Measurements from ENCODE around the gene NELL2.

Gene NELL2

DNA sequence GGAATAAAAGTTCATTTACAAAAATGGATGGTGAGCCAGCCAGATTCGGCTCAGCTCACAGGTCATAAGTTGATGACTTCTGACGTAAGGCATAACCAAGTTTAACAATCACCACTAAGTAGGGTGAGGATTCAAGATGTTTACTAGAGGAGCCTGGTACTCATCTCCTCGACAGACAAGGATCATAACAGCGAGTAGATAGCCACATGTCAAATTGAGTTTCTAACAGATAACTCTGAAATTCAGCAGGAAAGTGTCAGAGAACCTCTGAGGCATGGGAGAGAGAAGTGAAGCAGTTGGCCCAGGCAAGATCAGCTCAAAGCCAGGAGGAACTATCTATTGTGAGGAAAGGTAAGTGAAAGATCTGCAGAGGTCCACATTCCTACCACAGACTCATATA, 208.7 kb downstream of the NELL2 start:
- DNase-seq: no peak
- no peak for TF ChIP-seq POLR2A (IDR thresholded peaks at IDR 0.05; ENCODE audit: low read length)
- no peak for TF ChIP-seq GATA1 (IDR thresholded peaks at IDR 0.05; ENCODE audit: low read depth, low read length)

GRCh38 chr12:44663291-44663690, 212.8 kb downstream of the NELL2 start:
- no peak for TF ChIP-seq GATA1 (IDR thresholded peaks at IDR 0.05; ENCODE audit: low read depth, low read length)
- TF ChIP-seq POLR2A (IDR thresholded peaks at IDR 0.05; ENCODE audit: low read length): no peak
- DNase-seq: no peak

GRCh38 chr12:44655846-44656245, 220.3 kb downstream of the NELL2 start:
- TF ChIP-seq GATA1 (IDR thresholded peaks at IDR 0.05; ENCODE audit: low read depth, low read length) (no peak), POLR2A (IDR thresholded peaks at IDR 0.05; ENCODE audit: low read length) (no peak)
- DNase-seq: no peak

DNA sequence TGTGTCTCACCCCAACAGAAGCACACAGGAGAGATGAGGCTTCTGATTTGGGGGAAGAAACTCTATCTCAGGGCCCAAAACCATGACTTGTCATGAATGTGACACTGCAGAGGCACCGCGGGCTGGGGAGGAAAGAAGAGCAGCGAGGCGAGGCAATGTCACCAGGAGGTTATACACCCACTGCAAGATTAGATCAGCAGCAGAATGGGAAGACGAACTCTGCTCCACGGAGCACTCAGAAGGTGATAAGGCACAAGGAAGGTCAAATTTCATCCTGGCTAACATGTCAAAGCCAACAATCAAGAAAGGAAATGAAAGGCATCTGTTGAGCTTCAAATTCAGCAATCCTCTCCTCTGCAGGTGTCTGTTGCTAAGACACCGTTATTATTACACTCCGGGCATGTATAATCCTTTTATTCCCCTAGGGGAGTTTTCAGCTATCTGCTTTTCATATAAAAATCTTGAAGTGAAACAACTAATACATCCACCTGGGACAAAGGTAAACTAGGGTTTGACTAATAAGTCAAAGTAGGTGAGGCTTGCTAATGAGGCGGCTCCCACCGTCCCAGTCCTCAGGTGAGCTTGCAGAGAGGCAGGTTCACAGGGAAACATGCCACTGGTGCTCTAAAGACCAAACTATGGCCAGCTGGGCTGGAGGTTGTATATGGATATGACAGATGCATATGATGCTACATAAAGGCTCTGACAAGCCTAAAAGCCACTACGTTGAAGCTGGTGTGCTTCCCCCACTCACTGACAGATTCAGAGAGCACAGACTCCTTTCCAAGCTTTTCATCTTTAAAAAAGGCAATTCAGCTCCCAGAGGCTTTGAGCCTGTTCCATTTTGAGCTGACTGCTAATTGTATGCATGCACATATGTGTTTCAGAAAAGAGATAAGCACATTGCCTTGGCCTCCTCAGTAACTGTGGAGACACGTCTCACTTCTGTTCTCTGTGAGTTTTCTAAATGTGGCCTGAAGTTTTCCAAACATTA, 221.2 kb downstream of the NELL2 start:
- no peak for TF ChIP-seq POLR2A (IDR thresholded peaks at IDR 0.05; ENCODE audit: low read length)
- TF ChIP-seq GATA1 (IDR thresholded peaks at IDR 0.05; ENCODE audit: low read depth, low read length): no peak
- DNase-seq: no peak

DNA sequence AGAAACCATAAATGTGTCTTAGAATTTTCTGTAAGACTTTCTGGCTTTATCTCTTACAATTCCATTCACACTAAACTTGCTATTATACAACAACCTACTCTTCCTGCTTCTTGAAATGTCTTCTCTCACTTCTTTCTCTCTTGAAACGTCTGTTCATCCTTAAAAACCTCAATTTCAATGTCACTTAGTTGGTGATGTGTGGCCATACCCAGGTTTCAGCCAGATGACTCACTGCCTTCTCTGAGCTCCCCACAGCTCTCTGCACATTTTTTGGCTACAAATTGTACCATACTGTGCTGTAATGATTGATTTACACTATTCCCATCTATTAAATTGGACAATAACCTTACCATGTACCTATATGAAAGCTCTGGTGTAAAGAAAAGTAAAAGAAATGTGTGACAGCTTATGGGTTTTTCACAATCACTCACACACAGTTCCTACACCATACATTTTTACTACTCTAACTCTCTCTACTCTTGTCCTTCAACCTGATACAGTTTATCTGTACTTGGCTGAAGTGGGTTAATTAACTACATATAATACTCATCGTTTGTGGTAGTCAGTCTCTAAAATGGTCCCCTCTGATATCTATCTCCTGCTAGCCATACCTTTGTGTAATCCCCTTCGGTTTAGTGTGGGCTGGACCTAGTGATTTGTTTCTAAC, 222.1 kb downstream of the NELL2 start:
- TF ChIP-seq GATA1 (IDR thresholded peaks at IDR 0.05; ENCODE audit: low read depth, low read length) (no peak), POLR2A (IDR thresholded peaks at IDR 0.05; ENCODE audit: low read length) (no peak)
- no peak for DNase-seq

- no peak for DNase-seq
These were observed 226.4 kb downstream of the NELL2 start for GRCh38 chr12:44649693-44650092.

GRCh38 chr12:44647917-44648690, 228.0 kb downstream of the NELL2 start:
- TF ChIP-seq POLR2A (IDR thresholded peaks at IDR 0.05; ENCODE audit: low read length): no peak
- TF ChIP-seq GATA1 (IDR thresholded peaks at IDR 0.05; ENCODE audit: low read depth, low read length): no peak
- DNase-seq: no peak

More at GRCh38 chr12:44649693-44650092, 226.4 kb downstream of the NELL2 start:
- TF ChIP-seq GATA1 (IDR thresholded peaks at IDR 0.05; ENCODE audit: low read depth, low read length): no peak
- no peak for TF ChIP-seq POLR2A (IDR thresholded peaks at IDR 0.05; ENCODE audit: low read length)

- no peak for TF ChIP-seq POLR2A (IDR thresholded peaks at IDR 0.05; ENCODE audit: low read length)
- no peak for TF ChIP-seq GATA1 (IDR thresholded peaks at IDR 0.05; ENCODE audit: low read depth, low read length)
- DNase-seq: no peak
These were observed 235.5 kb downstream of the NELL2 start for GRCh38 chr12:44640427-44641190.

GRCh38 chr12:44637875-44638274, 238.2 kb downstream of the NELL2 start:
- TF ChIP-seq POLR2A (IDR thresholded peaks at IDR 0.05; ENCODE audit: low read length): no peak
- no peak for DNase-seq

DNA sequence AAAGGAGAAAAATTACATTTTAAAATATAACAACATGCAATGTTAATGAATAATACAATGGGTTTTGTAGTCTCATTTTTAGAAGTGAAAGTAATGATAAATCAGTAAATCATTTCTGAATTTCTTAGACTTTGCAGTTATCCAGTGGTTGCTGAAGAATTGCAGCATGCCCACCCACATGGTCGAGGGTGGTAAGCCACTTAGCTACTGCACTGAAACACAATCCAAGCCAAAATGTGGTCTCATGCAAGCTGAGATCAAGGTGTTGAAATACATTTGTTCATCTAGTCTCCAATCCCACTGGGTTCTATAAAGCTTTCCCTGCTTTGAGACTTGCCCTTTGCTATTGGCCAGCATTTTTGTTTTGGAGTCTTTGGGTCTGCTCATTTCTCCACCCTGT, 247.9 kb downstream of the NELL2 start:
- DNase-seq: no peak
- no peak for TF ChIP-seq POLR2A (IDR thresholded peaks at IDR 0.05; ENCODE audit: low read length)
- no peak for TF ChIP-seq GATA1 (IDR thresholded peaks at IDR 0.05; ENCODE audit: low read depth, low read length)

DNA sequence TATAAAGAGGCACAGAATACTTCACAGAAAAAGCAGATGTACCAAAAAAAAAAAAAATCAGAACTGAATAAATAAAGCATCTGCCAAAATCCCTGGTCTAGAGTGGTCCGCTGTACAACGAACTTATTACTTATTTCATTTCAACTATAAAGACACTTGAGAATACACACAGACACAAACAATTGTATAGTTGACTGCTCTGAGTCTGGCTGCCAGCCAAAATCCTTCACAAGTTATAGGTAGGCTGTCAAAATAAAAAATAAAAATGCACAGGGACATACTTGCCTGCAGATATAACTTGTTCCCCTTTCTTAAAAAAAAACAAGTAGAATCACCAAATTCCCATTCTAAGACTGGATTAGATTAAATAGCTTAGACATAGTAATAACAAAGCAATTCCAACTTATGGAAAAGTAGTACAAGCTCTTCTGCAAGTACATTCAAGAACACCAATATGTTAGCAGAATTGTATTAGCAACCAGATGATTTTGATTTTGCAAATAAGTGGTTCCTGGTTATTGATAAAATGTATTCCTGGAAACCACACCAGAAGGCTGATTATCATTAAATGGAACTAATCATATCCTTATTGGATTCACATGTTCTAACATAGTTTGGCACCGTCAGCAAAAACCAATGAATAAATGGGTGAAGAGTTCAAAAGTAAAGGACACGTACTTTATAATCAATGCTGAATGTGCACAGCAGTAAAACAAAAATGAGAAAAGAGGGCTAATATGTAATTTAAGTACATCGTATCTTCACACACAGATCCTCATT, 248.5 kb downstream of the NELL2 start:
- TF ChIP-seq GATA1 (IDR thresholded peaks at IDR 0.05; ENCODE audit: low read depth, low read length): no peak
- no peak for TF ChIP-seq POLR2A (IDR thresholded peaks at IDR 0.05; ENCODE audit: low read length)
- DNase-seq: no peak

GRCh38 chr12:44626883-44627282, 249.2 kb downstream of the NELL2 start:
- TF ChIP-seq GATA1 (IDR thresholded peaks at IDR 0.05; ENCODE audit: low read depth, low read length) (no peak), POLR2A (IDR thresholded peaks at IDR 0.05; ENCODE audit: low read length) (no peak)

More at GRCh38 chr12:44626883-44627282, 249.2 kb downstream of the NELL2 start:
- DNase-seq: no peak

All from erythroblast (primary cell).